ENCODE results near the gene SCAMP3. TPM values are rescaled to one million over a fixed set of nuclear protein-coding genes. Genes with fewer than 3 reads are reported as not detected.
"Not testable (repeated sequence)": the region's sequence is repeated elsewhere in the genome, so short reads cannot be mapped to it uniquely, and the experiment has no call there.

SCAMP3 gene
- total RNA-seq, 2 experiments from 2014 or later, result 81.3 to 97.2 TPM

DNA sequence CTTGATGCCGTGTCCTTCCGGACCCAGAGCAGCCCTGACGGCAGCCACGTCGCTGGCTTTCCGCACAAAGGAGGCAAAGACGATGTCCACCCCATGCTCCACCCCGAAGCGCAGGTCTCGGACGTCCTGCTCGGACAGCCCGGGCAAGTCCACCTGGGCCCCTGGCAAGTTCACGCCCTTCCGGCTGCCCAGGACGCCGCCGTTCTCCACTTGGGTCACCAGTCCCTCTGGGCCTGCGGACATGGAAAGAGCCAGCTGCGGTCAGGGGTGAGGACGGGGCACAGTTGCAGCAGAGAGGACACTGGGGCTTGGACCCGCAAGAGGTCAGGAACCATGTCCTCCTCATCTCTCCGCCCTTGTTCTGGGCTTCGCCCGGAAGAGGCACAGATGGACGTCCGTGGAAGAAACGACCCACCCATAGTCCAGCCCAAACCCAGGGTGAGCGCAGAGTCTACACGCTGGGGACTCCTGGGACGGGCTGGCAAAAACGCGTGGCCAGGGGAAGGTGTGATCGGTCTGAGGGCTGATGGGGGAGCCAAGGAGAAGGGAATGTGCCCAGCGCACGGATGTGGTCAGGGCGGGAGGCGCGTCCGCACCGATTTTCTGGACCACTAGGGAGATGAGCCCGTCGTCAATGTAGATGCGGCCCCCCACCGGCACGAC is 32.5 kb upstream of the SCAMP3 start:
- ATAC-seq (no peak), DNase-seq (no peak)
- intact Hi-C loops (cut with micrococcal nuclease), result no loop called here
- Mint-ChIP-seq H3K4me3 (no peak overlapping the region), H3K4me1 (ENCODE audit: low read depth) (peaks cover 4% of the 10 kb centered on the region), H3K36me3 (ENCODE audit: low read depth) (no peaks in the 10 kb centered on the region), H3K27me3 (peaks cover 33% of the 10 kb centered on the region), H3K9me3 (no peaks in the 10 kb centered on the region), H3K27ac (no peak overlapping the region)
- TF ChIP-seq, protein P1, sequence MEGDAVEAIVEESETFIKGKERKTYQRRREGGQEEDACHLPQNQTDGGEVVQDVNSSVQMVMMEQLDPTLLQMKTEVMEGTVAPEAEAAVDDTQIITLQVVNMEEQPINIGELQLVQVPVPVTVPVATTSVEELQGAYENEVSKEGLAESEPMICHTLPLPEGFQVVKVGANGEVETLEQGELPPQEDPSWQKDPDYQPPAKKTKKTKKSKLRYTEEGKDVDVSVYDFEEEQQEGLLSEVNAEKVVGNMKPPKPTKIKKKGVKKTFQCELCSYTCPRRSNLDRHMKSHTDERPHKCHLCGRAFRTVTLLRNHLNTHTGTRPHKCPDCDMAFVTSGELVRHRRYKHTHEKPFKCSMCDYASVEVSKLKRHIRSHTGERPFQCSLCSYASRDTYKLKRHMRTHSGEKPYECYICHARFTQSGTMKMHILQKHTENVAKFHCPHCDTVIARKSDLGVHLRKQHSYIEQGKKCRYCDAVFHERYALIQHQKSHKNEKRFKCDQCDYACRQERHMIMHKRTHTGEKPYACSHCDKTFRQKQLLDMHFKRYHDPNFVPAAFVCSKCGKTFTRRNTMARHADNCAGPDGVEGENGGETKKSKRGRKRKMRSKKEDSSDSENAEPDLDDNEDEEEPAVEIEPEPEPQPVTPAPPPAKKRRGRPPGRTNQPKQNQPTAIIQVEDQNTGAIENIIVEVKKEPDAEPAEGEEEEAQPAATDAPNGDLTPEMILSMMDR (IDR thresholded peaks at IDR 0.05), result no peak
- POLR2A ChIA-PET, result interaction anchor here (0.8 to 1.1 kb wide), 2 partner anchors 43 to 48 kb away, joined by 3 to 5 read pairs; no protein-coding TSS in a partner anchor
- CTCF ChIA-PET, result no interaction called here

DNA sequence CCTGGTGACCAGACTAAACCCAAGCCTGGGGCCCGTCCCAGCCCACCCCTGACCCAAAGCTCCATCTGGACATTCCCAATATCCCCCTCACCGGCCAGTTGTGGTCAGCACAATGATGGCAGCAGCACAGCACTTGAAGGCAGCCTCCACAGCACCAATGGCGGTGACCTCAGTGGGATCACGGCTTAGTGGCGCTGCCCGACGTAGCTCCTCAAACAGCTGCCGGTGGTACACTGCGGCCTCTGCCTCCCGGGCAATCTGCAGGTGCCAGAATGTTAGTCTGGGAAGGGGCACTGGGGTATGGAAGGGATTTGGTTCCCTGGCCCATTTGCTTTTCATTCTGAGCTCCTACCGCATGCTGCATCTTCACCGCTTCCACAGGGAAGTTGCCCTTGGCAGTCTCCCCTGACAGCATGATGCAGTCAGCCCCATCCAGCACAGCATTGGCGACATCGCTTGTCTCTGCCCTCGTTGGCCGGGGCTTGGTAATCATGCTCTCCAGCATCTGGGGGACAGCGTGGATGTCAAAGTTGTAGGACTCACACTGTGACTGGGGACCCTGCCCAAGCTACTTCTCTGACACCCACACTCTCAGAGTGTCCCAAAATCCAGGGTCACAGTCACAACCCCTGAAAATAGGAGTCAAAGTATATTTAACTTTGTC is 31.1 kb upstream of the SCAMP3 start:
- H3K27ac Mint-ChIP-seq, result no peak overlapping the region
- intact Hi-C loops (cut with micrococcal nuclease), result no loop called here
- TF ChIP-seq, protein P1 (IDR thresholded peaks at IDR 0.05), result no peak
- ChIA-PET POLR2A (interaction anchor here (0.6 to 1.4 kb wide), 3 partner anchors 14 to 45 kb away, joined by 3 to 4 read pairs (median 3); partner anchors contain the start of gene ENTREP3), CTCF (no interaction called here)
- H3K27me3 Mint-ChIP-seq, result peaks cover 33% of the 10 kb centered on the region
- peaks cover 4% of the 10 kb centered on the region for H3K4me1 Mint-ChIP-seq (ENCODE audit: low read depth)
- DNase-seq (no peak), ATAC-seq (no peak)
- no peak overlapping the region for H3K4me3 Mint-ChIP-seq
- H3K9me3 Mint-ChIP-seq, result no peaks in the 10 kb centered on the region
- no peaks in the 10 kb centered on the region for H3K36me3 Mint-ChIP-seq (ENCODE audit: low read depth)

DNA sequence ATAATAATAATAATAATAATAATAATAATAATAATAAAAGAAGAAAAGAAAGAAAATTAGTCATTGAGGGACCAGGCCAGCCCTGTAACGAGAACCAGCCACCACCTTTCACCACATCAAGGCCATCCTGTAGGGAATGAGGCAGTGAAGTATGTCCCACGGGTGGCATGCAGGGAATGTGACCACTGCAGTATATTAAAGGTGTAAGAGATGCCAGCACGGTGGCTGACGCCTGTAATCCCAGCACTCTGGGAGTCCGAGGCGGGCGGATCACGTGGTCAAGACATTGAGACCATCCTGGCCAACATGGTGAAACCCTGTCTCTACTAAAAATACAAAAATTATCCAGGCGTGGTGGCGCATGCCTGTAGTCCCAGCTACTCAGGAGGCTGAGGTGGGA is 28.8 kb upstream of the SCAMP3 start:
- H3K4me1 Mint-ChIP-seq (ENCODE audit: low read depth); H3K9me3 Mint-ChIP-seq; intact Hi-C loops (cut with micrococcal nuclease); DNase-seq; H3K36me3 Mint-ChIP-seq (ENCODE audit: low read depth); H3K4me3 Mint-ChIP-seq; H3K27ac Mint-ChIP-seq; POLR2A ChIA-PET; ATAC-seq: not testable (repeated sequence)
- peaks cover 18% of the 10 kb centered on the region for H3K27me3 Mint-ChIP-seq
- CTCF ChIA-PET, result interaction anchor here (1.8 to 2.0 kb wide), 2 partner anchors 13 to 40 kb away, joined by 4 to 6 read pairs; no protein-coding TSS in a partner anchor

DNA sequence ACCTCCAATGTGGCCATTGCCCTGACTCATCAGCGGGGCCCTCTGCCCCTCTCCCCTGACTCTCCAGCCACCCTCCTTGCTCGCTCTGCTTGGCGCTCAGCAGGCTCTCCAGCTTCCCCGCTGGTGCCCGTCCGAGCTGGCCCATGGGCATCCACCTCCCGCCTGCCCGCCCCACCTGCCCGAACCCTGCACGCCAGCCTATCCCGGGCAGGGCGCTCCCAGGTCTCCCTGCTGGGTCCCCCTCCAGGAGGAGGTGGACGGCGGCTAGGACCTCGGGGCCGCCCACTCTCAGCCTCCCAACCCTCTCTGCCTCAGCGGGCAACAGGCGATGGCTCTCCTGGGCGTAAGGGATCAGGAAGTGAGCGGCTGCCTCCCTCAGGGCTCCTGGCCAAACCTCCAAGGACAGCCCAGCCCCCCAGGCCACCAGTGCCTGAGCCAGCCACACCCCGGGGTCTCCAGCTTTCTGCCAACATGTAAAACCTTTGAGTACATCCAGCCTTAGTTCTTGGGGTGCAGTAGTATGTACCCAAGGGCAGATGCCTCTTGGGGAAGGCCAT is 25.9 kb upstream of the SCAMP3 start:
- Mint-ChIP-seq H3K36me3 (ENCODE audit: low read depth) (no peaks in the 10 kb centered on the region), H3K27ac (no peak overlapping the region), H3K27me3 (peaks cover 3% of the 10 kb centered on the region), H3K9me3 (no peaks in the 10 kb centered on the region), H3K4me3 (no peak overlapping the region), H3K4me1 (ENCODE audit: low read depth) (no peaks in the 10 kb centered on the region)
- CTCF ChIA-PET, result no interaction called here
- ATAC-seq (no peak), DNase-seq (no peak)
- TF ChIP-seq, protein P1 (IDR thresholded peaks at IDR 0.05), result no peak
- POLR2A ChIA-PET, result no interaction called here
- intact Hi-C loops (cut with micrococcal nuclease), result no loop called here

DNA sequence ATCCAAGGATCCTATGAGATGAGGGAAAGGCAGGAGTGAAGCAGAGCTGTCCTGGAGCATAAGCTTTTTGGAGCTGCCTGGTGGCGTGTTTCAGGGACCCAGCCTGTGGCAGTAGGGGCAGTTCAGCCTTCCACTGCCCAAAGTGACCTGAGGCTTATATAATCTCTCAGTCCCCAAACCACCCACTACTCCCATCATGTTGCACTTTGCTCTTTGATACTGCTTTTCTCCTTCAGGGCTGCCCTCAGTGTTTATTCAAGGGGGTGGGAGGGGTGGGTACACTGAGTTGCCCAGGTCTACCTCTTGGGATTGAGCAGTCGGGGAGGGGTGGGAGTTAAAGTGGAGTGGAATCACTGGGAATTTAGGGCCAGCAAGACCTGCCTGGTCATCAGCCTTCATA is 24.4 kb upstream of the SCAMP3 start:
- ChIA-PET POLR2A (no interaction called here), CTCF (interaction anchor here (1.1 kb wide), 1 partner anchor 34 kb away, joined by 3 read pairs; the partner anchor contains the start of gene RUSC1)
- H3K27ac Mint-ChIP-seq, result no peak overlapping the region
- TF ChIP-seq, protein P1 (IDR thresholded peaks at IDR 0.05), result no peak
- intact Hi-C loops (cut with micrococcal nuclease), result no loop called here
- ATAC-seq, result no peak
- DNase-seq, result no peak
- H3K4me1 Mint-ChIP-seq (ENCODE audit: low read depth), result no peaks in the 10 kb centered on the region
- no peak overlapping the region for H3K4me3 Mint-ChIP-seq
- H3K27me3 Mint-ChIP-seq, result peaks cover 3% of the 10 kb centered on the region
- H3K9me3 Mint-ChIP-seq, result no peaks in the 10 kb centered on the region
- H3K36me3 Mint-ChIP-seq (ENCODE audit: low read depth), result no peaks in the 10 kb centered on the region
